Head of caudate nucleus (tissue), 42 donors: ENCODE measurements around the gene TEX52.
A peak's percentile ranks its signal among the peaks of the same experiment; 100 is the strongest.

Experiments used
- DNase-seq, 42 donors: peaks; one replicate each; pipeline versions ENCODE4 v3.0.0 to v3.0.0-alpha.2; 2020 to 2021; ENCODE audit warnings: mixed read lengths in 7 of 42
- intact Hi-C: fragments of 100-400 bp; cut with DNase I; formaldehyde crosslinking; loops from one replicate; pipeline ENCODE4 v1.15.0; 2022

TEX52 gene

DNA sequence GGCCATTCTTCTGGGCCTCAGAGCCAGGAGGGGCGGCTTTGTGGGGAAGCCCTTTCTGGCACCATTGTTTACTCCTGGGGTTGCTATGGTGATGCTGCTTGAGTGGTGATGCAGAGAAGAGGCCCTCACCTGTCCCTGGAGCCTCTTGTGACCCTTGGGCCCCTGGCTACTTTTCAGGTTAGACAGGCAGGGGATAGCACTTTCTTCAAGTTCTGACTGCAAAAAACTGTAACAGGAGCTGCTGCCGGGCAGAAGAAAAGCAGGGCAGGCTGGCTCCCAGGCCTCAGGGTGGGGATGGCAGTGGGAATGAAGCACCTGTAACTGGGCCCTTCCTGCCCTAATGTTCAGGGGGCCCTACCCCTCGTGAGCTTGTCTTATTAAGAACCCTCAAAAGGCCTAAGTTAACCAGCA lies at the start of gene TEX52:
Gene TEX52, minus strand, starts transcription at position 19 of the 411 bp plus-strand sequence. Its CDS starts 13 bp downstream, at position 6.
- intact Hi-C loops = loop anchor here (10.0 kb wide), 1 partner anchor 178 kb away; no protein-coding TSS in a partner anchor
- no peak for DNase-seq

DNA sequence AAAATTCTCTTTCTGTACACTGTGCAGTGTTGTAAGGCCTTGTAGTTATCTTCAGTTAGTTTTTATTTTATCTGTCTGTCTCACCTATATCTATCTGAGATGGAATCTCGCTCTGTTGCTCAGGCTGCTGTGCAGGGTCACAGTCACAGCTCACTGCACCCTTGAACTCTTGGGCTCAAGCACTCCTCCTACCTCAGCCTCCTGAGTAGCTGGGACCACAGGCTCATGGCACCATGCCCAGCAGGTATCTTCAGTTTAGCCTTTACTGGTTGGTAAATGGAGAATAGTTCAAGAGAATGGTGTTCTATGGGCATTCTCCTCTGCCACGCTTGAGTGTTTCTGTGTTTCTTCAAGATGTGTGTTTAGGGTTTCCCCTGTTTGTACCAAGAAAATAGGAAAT lies 47.4 kb upstream of the TEX52 start:
- intact Hi-C loops = no loop called here
- no peak for DNase-seq

DNA sequence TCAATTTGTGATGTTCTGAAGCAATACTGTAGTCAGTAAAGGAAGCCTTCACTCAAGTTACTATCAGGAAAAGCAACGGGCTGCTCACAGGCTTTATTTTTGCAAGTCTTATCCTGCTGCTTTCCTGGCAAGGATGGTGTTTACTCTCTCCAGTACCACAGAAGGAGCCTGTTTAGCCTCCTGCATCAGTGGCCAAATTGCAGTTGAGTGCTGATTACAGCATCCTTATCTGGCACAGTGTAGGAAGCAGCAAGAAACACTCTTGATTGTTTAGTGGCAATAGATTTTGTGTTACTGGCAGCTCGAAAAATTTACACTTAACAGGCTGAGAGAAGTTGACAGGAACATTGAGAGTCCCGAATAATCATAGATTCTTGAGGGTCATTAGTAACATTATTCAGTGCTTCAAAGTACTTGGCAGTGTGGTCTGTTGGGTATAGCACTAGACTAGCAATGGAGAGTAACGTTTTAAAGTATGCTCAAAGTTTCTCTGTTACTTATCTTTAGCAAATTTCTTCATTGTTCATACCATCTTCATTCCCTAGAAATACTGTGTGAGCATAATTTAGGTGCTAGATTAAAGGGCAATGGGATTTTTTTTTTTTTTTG lies 45.5 kb upstream of the TEX52 start:
- peak in 30 of 42 donors; percentile 22 to 85 (median 50) for DNase-seq
- intact Hi-C loops = no loop called here

DNA sequence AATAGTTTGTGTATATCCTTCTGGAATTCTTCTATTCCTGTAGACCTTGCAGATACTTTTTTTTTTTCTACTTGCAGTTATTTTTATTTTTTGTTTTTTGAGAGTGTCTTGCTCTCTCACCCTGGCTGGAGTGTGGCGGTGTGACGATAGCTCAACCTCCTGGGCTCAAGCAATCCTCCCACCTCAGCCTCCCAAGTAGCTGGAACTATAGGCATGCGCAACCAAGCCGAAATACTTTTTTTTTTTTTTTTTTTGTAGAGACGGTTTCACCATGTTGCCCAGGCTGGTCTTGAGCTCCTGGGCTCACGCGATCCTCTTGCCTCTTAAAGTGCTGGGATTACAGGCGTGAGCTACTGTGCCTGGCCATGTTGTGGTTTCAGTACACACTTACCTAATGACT lies 43.8 kb upstream of the TEX52 start:
- no peak for DNase-seq
- intact Hi-C loops = no loop called here

DNA sequence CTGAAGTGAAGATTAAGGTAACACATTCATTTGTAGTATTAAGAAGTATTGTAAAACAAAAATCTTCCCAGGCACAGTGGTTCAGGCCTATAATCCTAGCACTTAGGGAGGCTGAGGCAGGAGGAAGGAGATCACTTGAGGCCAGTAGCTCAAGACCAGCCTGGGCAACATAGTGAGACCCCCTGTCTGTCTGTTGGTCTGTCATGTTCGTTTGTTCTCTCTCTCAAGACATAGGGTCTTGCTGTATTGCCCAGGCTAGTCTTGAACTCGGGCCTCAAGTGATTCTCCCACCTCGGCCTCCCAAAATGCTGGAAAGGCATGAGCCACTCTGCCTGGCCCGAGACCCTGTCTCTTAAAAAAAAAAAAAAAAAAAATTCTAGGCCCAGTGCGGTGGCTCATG lies 40.6 kb upstream of the TEX52 start:
- intact Hi-C loops = no loop called here
- no peak for DNase-seq

DNA sequence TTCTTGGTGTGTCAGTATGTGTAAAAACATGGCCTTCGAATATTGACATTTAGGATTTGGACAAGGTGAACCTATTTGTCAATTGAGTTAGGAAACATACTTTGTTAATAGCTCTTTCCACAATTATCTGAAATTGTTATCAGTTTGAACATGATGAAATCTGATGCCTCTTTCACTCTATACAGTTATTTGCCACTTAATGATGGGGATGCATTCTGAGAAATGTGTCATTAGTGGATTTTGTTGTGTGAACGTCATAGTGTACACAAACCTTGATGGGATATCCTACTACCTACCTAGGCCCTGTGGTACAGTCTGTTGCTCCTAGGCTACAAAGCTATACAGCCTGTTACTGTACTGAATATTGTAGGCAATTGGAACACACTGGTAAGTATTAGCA lies 38.7 kb upstream of the TEX52 start:
- DNase-seq = no peak
- intact Hi-C loops = no loop called here

DNA sequence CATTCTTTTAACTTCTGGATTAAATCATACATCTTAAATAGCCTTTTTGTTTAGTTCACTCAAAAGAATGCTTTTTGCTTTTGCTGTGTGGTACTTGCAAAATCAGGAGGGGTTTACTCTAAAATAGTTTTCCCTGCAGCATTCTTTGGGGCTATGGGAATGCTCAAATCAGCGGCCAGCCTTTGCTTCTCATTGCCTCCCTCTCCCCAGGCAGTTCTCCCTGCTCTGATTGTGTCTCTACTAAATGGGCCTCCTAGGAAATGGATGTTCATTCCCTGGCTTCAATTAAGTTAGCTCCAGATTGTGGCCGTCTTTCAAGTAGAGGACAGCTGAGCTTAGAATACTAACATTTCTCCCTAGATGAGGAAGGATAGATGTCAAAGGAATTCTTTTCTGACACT lies 38.2 kb upstream of the TEX52 start:
- DNase-seq = peak in 3 of 42 donors; percentile 12 to 49 (median 18)
- intact Hi-C loops = no loop called here

DNA sequence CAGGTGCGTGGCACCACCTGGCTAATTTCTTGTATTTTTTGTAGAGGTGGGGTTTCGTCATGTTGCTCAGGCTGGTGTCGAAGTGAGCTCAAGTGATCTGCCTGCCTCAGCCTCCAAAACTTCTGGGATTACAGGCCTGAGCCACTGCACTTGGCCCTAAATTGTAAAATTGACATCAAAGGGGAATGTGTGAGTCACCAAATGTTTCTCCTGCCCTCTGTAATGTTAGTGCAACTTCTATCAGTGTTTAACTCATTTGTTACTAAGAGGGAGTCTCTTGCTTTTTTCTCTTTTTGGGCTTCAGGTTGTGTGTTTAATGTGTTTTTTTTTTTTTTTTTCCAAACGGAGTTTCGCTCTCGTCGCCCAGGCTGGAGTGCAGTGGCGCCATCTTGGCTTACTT lies 36.2 kb upstream of the TEX52 start:
- intact Hi-C loops = no loop called here
- DNase-seq = no peak

DNA sequence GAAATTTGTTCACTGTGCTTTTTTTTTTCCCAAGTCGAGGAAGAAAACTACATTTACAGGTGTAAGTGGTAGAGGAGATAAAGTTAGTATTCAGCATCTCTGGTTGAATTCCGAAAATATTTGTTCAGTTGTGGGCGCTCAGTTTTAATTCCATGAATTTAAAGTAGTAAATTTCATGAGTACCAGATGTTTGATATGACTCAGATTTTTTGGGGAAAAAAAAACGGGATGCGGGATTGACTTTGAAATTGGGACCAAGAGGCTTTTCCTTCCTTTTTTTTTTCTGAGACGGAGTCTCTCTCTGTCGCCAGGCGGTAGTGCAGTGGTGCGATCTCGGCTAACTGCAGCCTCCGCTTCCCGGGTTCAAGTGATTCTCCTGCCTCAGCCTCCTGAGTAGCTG lies 35.4 kb upstream of the TEX52 start:
- intact Hi-C loops = no loop called here
- no peak for DNase-seq

DNA sequence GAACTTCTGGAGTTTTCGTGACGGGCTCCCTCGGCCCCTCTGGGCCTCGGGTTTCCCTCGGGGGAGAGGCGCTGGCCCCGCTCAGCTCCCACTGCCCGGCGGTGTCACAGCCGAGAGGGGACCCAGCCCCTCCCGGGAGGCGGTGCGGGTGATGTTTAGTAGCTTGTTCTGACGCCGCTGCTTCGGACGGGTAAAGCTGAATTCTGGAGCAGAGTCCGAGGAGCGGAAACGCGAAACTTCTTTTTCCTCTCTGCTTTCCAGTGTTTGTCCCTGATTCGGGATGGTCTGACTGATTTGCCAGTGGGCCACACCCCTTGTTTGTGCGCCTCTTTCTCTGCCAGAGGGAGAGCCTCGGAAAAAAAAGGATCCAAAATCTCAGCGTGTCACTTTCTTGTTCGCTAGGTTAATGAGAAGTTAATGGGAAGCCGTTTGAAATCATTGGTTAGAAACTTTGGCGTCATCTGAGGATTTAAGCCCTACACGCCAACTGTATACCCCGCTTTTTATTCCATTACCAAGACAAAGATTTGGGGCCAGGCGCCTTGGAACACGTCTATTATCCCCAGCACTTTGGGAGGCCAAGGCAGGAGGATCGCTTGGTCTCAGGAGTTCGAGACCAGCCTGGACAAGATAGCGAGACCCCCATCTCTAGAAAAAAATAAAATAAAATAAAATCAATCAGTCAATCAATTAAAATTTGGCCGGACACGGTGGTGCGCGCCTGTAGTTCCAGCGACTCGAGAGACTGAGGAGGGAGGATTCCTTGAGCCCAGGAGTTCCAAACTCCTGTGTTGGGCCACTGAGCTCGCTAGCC lies 34.6 kb upstream of the TEX52 start:
- DNase-seq = peak; percentile 12 to 78 (median 56)
- intact Hi-C loops = no loop called here

DNA sequence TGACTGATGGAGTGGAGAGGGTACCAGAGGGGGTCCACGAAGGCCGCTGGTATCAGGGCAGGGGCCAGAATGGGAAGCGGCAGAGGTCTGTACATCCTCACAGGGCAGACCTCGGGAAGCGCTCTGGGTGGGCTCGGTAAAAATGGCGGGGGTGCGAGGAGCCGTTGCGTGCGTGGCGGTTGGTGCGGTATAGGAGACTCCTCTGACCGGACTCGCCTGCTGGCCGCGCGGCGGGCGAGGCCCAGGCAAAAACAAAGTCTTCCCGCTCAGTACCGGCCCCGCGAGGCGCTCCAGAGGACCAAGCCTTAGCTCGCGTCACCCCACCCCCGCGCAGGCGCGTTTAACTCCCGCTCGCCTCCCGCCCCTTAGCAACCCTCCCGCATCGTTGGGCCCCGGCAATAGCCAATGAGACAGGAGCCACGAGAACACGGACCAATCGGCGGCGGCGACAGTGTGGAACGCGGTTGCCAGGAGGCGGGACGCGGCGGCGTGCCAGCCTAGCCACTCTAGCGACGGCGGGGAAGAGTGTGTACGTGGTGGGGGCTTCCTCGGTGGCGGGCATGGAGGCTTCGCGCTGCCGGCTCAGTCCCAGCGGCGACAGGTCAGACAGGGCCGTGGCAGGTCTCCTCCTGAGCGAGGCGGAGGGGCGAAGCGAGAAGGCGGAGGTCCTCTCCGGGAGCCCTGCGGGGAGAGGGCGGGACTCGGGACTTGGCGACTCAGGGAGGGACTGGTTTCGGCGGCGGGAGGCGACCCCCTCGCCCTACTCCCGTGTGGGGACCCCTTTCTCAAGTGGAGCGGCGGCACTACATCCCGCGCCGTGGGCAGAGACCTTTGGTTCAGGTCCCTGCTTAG lies 33.8 kb upstream of the TEX52 start, which contains the start of gene TULP3:
Gene TULP3, plus strand, starts transcription at position 504 of the 852 bp plus-strand sequence. Its CDS starts 57 bp downstream, at position 561.
- peak; percentile 98 to 100 (median 100) for DNase-seq
- intact Hi-C loops = no loop called here

DNA sequence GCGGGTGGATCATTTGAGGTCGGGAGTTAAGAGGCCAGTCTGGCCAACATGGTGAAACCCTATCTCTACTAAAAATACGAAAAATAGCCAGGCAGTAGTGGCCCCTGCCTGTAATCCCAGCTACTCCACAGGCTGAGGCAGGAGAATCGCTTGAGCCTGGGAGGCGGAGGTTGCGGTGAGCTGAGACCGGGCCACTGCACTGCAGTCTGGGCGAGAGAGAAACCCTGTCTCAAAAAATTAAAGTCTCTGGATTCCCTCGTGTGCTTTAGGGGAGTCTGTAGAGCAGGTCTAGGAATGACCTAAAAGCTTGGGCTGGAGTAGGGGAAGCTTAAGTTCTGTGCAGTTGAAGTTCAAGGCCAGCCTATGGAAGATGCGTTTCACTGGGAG lies 33.2 kb upstream of the TEX52 start:
- intact Hi-C loops = no loop called here
- DNase-seq = no peak

DNA sequence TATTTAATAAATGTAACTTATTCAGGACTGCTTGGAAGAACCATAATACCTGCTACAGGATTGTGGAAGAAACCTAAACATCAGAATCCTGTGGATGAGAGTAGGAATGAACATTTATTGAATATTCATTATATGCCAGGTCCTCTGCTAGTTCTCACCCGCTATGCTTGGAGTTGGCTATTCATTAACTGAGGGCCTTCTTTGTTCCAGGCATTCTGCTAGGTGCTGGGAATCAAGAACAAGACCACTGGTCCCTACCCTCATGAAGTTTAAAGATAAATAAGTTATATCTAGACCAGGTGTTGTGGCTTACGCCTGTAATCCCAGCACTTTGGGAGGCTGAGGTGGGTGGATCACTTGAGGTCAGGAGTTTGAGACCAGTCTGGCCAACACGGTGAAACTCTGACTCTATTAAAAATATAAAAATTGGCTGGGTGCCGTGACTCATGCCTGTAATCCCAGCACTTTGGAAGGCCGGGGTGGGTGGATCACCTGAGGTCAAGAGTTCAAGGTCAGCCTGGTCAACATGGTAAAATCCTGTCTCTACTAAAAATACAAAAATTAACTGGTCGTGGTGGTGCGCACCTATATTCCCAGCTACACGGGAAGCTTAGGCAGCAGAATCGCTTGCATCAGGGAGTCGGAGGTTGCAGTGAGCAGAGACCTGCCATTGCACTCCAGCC lies 30.1 kb upstream of the TEX52 start:
- intact Hi-C loops = loop anchor here (10.0 kb wide), 1 partner anchor 148 kb away; no protein-coding TSS in a partner anchor

DNA sequence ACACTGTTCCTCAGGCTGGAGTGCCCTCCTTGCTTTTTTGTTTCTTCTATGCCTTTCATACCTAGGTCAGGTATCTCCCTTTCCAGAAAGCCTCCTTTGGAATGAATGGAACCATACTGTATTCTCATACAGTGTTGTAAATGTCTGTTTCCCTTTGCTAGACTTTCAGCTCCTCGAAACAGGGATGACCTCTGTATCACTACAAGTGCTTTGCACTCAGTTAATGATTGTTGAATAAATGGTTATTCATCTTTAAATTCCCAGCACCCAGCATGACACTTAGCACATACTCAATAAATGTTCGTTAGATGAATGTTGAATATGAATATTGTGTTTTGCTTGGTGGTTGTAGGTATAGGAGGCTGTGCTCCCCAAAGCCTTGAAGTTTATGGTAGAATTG lies 28.0 kb upstream of the TEX52 start:
- DNase-seq = no peak
- intact Hi-C loops = loop anchor here (10.0 kb wide), 1 partner anchor 150 kb away; no protein-coding TSS in a partner anchor

More for the DNA sequence above, 30.1 kb upstream of the TEX52 start:
- DNase-seq = peak in 1 of 42 donors; percentile 34

DNA sequence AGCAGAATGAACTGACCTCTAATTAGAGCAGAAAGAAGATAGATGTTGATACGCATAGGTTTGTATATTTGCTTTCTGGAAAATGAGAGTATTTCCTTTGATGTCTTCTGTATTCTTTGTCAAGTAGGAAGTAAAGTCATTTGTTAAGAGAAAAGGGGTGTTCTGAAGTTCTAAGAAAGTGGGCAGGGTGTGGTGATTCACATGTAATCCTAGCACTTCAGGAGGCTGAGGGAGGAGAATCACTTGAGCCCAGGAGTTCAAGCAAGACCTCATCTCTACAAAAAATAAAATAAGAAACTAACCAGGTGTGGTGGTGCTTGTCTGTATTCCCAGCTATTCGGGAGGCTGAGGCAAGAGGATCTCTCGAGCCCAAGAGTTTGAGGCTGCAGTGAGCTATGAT lies 23.0 kb upstream of the TEX52 start:
- intact Hi-C loops = loop anchor here (10.0 kb wide), 2 partner anchors 85 to 155 kb away; partner anchors contain the start of gene FKBP4
- DNase-seq = no peak

DNA sequence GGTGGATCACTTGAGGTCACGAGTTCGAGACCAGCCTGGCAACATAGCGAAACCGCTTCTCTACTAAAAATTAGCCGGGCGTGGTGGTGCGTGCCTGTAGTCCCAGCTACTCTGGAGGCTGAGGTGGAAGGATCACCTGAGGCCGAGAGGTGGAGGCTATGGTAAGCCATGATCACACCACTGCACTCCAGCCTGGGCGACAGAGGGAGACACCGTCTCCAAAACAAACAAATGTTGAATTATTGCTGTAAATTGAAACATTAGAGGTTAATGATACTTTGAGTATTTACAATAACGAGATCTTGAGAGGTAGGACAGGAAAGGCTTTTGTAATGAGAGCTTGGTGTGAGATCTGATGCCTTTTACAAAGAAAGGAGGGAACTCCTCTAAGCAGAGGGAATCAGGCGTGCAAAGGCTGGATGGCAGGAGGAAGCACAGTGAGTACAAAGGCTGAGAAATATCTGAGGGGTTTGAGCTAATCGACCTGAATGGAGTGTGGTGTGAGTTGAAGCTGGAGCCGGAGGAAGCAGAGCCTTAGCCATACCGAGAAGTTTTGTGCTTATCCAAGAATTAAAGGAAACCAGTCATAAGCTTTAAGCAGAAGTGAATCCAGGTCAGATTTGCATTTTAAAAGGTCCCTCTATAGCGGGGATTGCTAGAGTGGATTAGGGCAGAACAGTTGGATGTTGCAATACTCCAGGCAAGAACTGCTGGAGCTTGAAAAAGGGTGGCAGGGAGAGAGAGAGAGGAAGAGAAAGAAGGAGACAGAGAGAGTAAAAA lies 21.3 kb upstream of the TEX52 start:
- peak in 6 of 42 donors; percentile 2 to 33 (median 15) for DNase-seq
- intact Hi-C loops = loop anchor here (10.0 kb wide), 1 partner anchor 83 kb away; the partner anchor contains the start of gene FKBP4

DNA sequence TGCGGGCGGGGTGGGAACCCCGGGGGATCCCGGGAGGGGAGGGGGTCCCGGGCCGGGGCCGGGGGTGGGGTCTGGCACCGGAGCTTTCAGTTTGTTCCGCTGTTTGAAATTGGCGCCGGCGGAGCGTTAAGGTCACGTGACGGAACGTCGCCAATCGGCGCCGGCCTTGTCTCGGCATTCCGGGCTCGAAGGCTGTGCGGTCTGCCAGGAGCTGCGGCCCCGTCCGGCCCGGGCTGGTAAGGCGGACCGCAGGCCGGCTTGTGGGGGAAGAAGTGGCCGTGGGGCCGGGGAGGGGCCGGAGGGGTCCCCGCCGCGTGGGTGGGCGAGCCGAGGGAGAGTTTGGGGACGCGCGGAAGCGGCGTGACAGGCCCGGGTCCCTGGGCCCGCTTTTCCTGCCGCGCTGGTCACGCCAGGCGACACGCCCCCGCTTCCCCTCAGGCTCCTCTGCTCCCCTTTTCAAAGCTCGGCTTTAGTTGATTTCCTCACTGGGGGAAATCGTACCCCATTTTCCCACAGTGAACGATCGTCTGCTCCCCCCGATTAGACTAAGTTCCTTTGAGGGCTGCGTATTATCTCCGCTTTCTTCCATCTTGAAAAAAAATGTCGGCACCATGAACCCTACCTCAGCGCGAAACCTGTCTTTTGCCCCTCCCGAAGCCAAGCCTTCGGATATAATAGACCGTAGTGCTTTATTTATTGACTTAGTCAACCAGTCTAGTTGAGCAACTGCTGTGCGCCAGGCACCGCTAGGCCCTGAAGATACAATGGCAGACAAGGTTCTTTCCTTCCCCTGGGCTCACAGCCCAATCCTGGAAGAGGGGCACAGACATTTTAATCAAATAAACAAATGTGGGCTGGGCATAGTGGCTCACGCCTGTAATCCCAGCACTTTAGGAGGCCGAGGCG lies 20.5 kb upstream of the TEX52 start, which contains the start of the genes FOXM1 and RHNO1:
Gene FOXM1, minus strand, starts transcription at position 128 of the 906 bp plus-strand sequence. CDS start 2,696 bp downstream, outside the sequence.
Gene RHNO1, plus strand, starts transcription at position 177 of the 906 bp plus-strand sequence. CDS start 8,144 bp downstream, outside the sequence.
- intact Hi-C loops = loop anchor here (10.0 kb wide), 1 partner anchor 82 kb away; the partner anchor contains the start of gene FKBP4
- DNase-seq = peak; percentile 91 to 98 (median 95)
